CD14-positive monocyte (primary cell): ENCODE measurements around the gene LBX2. TPM values are rescaled to one million over a fixed set of nuclear protein-coding genes. Genes with fewer than 3 reads are reported as not detected.

Source experiments
- DNase-seq, 3 donors: peaks; one replicate each; pipeline ENCODE4 v3.0.0-alpha.2; 2011 to 2022
- H2AFZ ChIP-seq: 2 replicates; pipeline ENCODE4 v1.6.0; 2012; ENCODE audit warnings: mild to moderate bottlenecking, low read depth, low read length, inconsistent platforms; ENCODE audit not compliant: insufficient read depth, poor library complexity, severe bottlenecking
- H3K27ac ChIP-seq, 2 donors: 1 replicate in 1 of 2; 2 replicates in 1 of 2; pipeline ENCODE4 v1.5.1; 2012 to 2013; ENCODE audit warnings: low read length in 2 of 2, control low read depth in 1 of 2, inconsistent platforms in 1 of 2, low read depth in 1 of 2, mild to moderate bottlenecking in 1 of 2
- H3K27me3 ChIP-seq, 2 donors: one replicate each; pipeline versions ENCODE4 v1.6.0 to v1.6.1; 2011 to 2013; ENCODE audit warnings: low read length in 2 of 2; ENCODE audit not compliant: control insufficient read depth in 2 of 2, insufficient read depth in 2 of 2
- H3K36me3 ChIP-seq, 2 donors: replicated peaks in 1 of 2; 1 replicate in 1 of 2; 2 replicates in 1 of 2; pipeline versions ENCODE4 v1.5.1 to v1.6.1; 2012 to 2013; ENCODE audit warnings: low read length in 2 of 2, control low read depth in 1 of 2, inconsistent platforms in 1 of 2, mild to moderate bottlenecking in 1 of 2; ENCODE audit not compliant: insufficient read depth in 2 of 2, control insufficient read depth in 1 of 2
- H3K4me1 ChIP-seq, 2 donors: 1 replicate in 1 of 2; 2 replicates in 1 of 2; pipeline versions ENCODE4 v1.5.1 to v1.6.1; 2012 to 2013; ENCODE audit warnings: low read length in 2 of 2, control low read depth in 1 of 2, inconsistent platforms in 1 of 2, mild to moderate bottlenecking in 1 of 2, moderate library complexity in 1 of 2; ENCODE audit not compliant: insufficient read depth in 2 of 2, control insufficient read depth in 1 of 2
- H3K4me2 ChIP-seq: replicated peaks from 2 replicates; pipeline ENCODE3; 2012; ENCODE audit warnings: low read length, moderate library complexity, mild to moderate bottlenecking; ENCODE audit not compliant: poor library complexity, severe bottlenecking; ENCODE audit errors: extremely low read depth
- H3K4me3 ChIP-seq, 3 experiments: fragments of 200-600 bp in 1 of 3; sonication (generic) in 1 of 3; replicated peaks in 1 of 3; 1 replicate in 2 of 3; 2 replicates in 1 of 3; pipeline ENCODE4 v1.5.1; 2011 to 2013; ENCODE audit warnings: low read length in 3 of 3, mild to moderate bottlenecking in 3 of 3, control low read depth in 2 of 3, low read depth in 2 of 3, inconsistent platforms in 1 of 3, moderate library complexity in 1 of 3
- H3K79me2 ChIP-seq: 2 replicates; pipeline ENCODE4 v1.6.0; 2012; ENCODE audit warnings: mild to moderate bottlenecking, control low read depth, inconsistent platforms, low read length, moderate library complexity; ENCODE audit not compliant: insufficient read depth
- H3K9ac ChIP-seq: 2 replicates; pipeline ENCODE4 v1.6.0; 2017; ENCODE audit warnings: low read length, mild to moderate bottlenecking; ENCODE audit not compliant: insufficient read depth, poor library complexity, severe bottlenecking
- H3K9me3 ChIP-seq, 2 donors: replicated peaks in 1 of 2; 1 replicate in 1 of 2; 2 replicates in 1 of 2; pipeline versions ENCODE4 v1.5.1 to v1.6.1; 2012 to 2013; ENCODE audit warnings: low read length in 2 of 2, control low read depth in 1 of 2; ENCODE audit not compliant: control insufficient read depth in 1 of 2, insufficient read depth in 1 of 2
- H4K20me1 ChIP-seq: 2 replicates; pipeline ENCODE4 v1.6.0; 2012; ENCODE audit warnings: mild to moderate bottlenecking, low read length, control low read depth, moderate library complexity; ENCODE audit not compliant: insufficient read depth
- H3K27ac Mint-ChIP-seq, 7 donors: one replicate each; pipeline ENCODE4 v1.8.0; 2020; ENCODE audit warnings: mild to moderate bottlenecking in 7 of 7, mixed read lengths in 7 of 7, moderate library complexity in 6 of 7, inconsistent platforms in 2 of 7
- H3K27me3 Mint-ChIP-seq, 3 donors: one replicate each; pipeline ENCODE4 v1.8.0; 2021 to 2022; ENCODE audit warnings: low read depth in 3 of 3, mild to moderate bottlenecking in 3 of 3, mixed read lengths in 3 of 3, moderate library complexity in 3 of 3, inconsistent platforms in 1 of 3
- H3K36me3 Mint-ChIP-seq, 2 donors: one replicate each; pipeline ENCODE4 v1.8.0; 2020; ENCODE audit warnings: mixed read lengths in 2 of 2, inconsistent platforms in 1 of 2, mild to moderate bottlenecking in 1 of 2
- H3K4me1 Mint-ChIP-seq: one replicate; pipeline ENCODE4 v1.8.0; 2020; ENCODE audit warnings: mild to moderate bottlenecking, mixed read lengths
- H3K4me3 Mint-ChIP-seq, 2 donors: one replicate each; pipeline ENCODE4 v1.8.0; 2020; ENCODE audit warnings: mild to moderate bottlenecking in 2 of 2, mixed read lengths in 2 of 2, moderate library complexity in 1 of 2
- H3K9me3 Mint-ChIP-seq, 7 donors: one replicate each; pipeline ENCODE4 v1.8.0; 2020 to 2022; ENCODE audit warnings: mixed read lengths in 7 of 7, mild to moderate bottlenecking in 6 of 7, moderate library complexity in 6 of 7, inconsistent platforms in 2 of 7
- CTCF ChIP-seq: fragments of 200-600 bp; IDR thresholded peaks from one replicate; pipeline ENCODE4 v1.8.0; 2022; ENCODE audit warnings: antibody characterized with exemption, mild to moderate bottlenecking
- WGBS: methylation state at CpG from one replicate; pipeline ENCODE4 v1.1.5; 2013; ENCODE audit warnings: missing lambda C conversion rate; ENCODE audit not compliant: insufficient coverage; 5-methylcytosine and 5-hydroxymethylcytosine counted together
- intact Hi-C, 2 donors: fragments of 100-400 bp; cut with micrococcal nuclease; formaldehyde crosslinking; loops; one replicate each; pipeline versions ENCODE4 v1.15.0 to v1.15.1; 2023
- polyA plus RNA-seq, 3 donors: library from polyadenylated mRNA; depleted of rRNA in 1 of 3; unstranded in 2 of 3; stranded (reverse) in 1 of 3; fragments of 300-500 nt in 2 of 3; fragments of >200 nt in 1 of 3; fragmentation: Illumina TruSeq in 2 of 3; gene quantifications; 1 replicate in 2 of 3; 2 replicates in 1 of 3; pipeline ENCODE4 v1.2.3, GENCODE V29; 2012 to 2021

LBX2 gene
- polyA plus RNA-seq, 3 donors: 0.46 to 0.76 TPM; not detected in 1

- Histone ChIP-seq H3K9ac (no peak overlapping the region), H3K4me2 (no peak overlapping the region), H4K20me1 (no peaks in the 10 kb centered on the region), H3K4me1 (peaks cover 6 to 10% of the 10 kb centered on the region in 2 donors), H3K36me3 (peaks cover 1 to 3% of the 10 kb centered on the region in 2 donors), H3K4me3 (no peak overlapping the region), H3K9me3 (no peaks in the 10 kb centered on the region), H2AFZ (no peak overlapping the region), H3K27me3 (no peaks in the 10 kb centered on the region), H3K27ac (no peak overlapping the region), H3K79me2 (no peaks in the 10 kb centered on the region)
- Mint-ChIP-seq H3K27ac (peak overlapping the region in 1 of 7 donors; percentile 57), H3K9me3 (no peaks in the 10 kb centered on the region), H3K4me1 (peaks cover 12% of the 10 kb centered on the region), H3K4me3 (peak overlapping the region in 1 of 2 donors; percentile 51), H3K27me3 (peaks cover 2 to 7% (median 4%) of the 10 kb centered on the region in 3 donors), H3K36me3 (peaks cover 11 to 16% of the 10 kb centered on the region in 2 donors)
- no peak for DNase-seq
- intact Hi-C loops: loop anchor here in 1 of 2 donors (10.0 kb wide), 1 partner anchor 46 kb away; no protein-coding TSS in a partner anchor
- 6% methylated on average over 4 of the region's 7 CpGs for WGBS
- no peak for TF ChIP-seq CTCF
These were observed 39.5 kb upstream of the LBX2 start for GRCh38 chr2:74538881-74539339.

- Mint-ChIP-seq H3K27me3 (peaks cover 2 to 5% (median 4%) of the 10 kb centered on the region in 3 donors), H3K4me3 (no peak overlapping the region), H3K9me3 (no peaks in the 10 kb centered on the region), H3K27ac (no peak overlapping the region), H3K36me3 (peaks cover 20 to 23% of the 10 kb centered on the region in 2 donors), H3K4me1 (peaks cover 12% of the 10 kb centered on the region)
- Histone ChIP-seq H4K20me1 (no peaks in the 10 kb centered on the region), H3K36me3 (peaks cover 9 to 18% of the 10 kb centered on the region in 2 donors), H3K27me3 (no peaks in the 10 kb centered on the region), H3K4me3 (no peak overlapping the region), H3K79me2 (no peaks in the 10 kb centered on the region), H2AFZ (no peak overlapping the region), H3K4me2 (no peak overlapping the region), H3K9me3 (no peaks in the 10 kb centered on the region), H3K9ac (no peak overlapping the region), H3K27ac (no peak overlapping the region), H3K4me1 (peaks cover 6 to 10% of the 10 kb centered on the region in 2 donors)
- intact Hi-C loops: loop anchor here in 1 of 2 donors (10.0 kb wide), 1 partner anchor 48 kb away; no protein-coding TSS in a partner anchor
- DNase-seq: no peak
- no peak for TF ChIP-seq CTCF
- 97% methylated on average over 3 of the region's 4 CpGs for WGBS
These were observed 37.7 kb upstream of the LBX2 start for GRCh38 chr2:74537140-74537539.
